ENCODE results near the gene HOOK2. TPM values are rescaled to one million over a fixed set of nuclear protein-coding genes. Genes with fewer than 3 reads are reported as not detected.

Gene HOOK2
- total and polyA plus RNA-seq, 9 of the 15 experiments (the other 6 are each of a cell fraction or from before 2014, with no cell fraction given), result 1.3 to 17.2 (median 9.9) TPM

GRCh38 chr19:12783849-12784393 lies 8.6 kb upstream of the HOOK2 start (continued):
- TF ChIP-seq ZNF518B (CRISPR knock-in tag; IDR thresholded peaks at IDR 0.05), result no peak
- peak; percentile 51 for TF ChIP-seq NCOR1 (IDR thresholded peaks at IDR 0.05)
- no peak for TF ChIP-seq CHD1 (IDR thresholded peaks at IDR 0.05; ENCODE audit: low read length)
- TF ChIP-seq ZNF766 (CRISPR knock-in tag; conservative IDR thresholded peaks at IDR 0.05), result no peak
- TF ChIP-seq ZNF699 (CRISPR knock-in tag; IDR thresholded peaks at IDR 0.05; ENCODE audit: insufficient replicate concordance), result no peak
- no peak for TF ChIP-seq FUS (optimal IDR thresholded peaks at IDR 0.05; ENCODE audit: low read depth, low read length)
- no peak for TF ChIP-seq BDP1 (IDR thresholded peaks at IDR 0.05; ENCODE audit: insufficient read depth, insufficient read length)
- TF ChIP-seq GTF2E2 (tag; IDR thresholded peaks at IDR 0.05), result no peak
- no peak for TF ChIP-seq CREB5 (CRISPR knock-in tag; IDR thresholded peaks at IDR 0.05)
- TF ChIP-seq RBFOX2 (IDR thresholded peaks at IDR 0.05; ENCODE audit: low read depth, low read length), result peak; percentile 46
- TF ChIP-seq CHAMP1 (IDR thresholded peaks at IDR 0.05), result no peak
- 0 out of 2 replicates have a peak, but pooled peaks have one; percentile 25 for TF ChIP-seq MYNN (IDR thresholded peaks at IDR 0.05)
- TF ChIP-seq MYNN (CRISPR knock-in tag; IDR thresholded peaks at IDR 0.05), result no peak
- no peak for TF ChIP-seq THAP7 (CRISPR knock-in tag; IDR thresholded peaks at IDR 0.05)
- TF ChIP-seq VEZF1 (CRISPR knock-in tag; IDR thresholded peaks at IDR 0.05), result peak; percentile 17; the same call in 1 of the 2 replicates
- TF ChIP-seq UBTF (IDR thresholded peaks at IDR 0.05; ENCODE audit: borderline replicate concordance in 1 of 2, low read depth in 2 of 2, low read length in 2 of 2), result no peak
